NB4 (cell line): ENCODE measurements around the gene EPSTI1.

Experiments
- DNase-seq: peaks from one replicate; pipeline ENCODE4 v3.0.0; 2010; ENCODE audit warnings: low read depth
- H3K4me3 ChIP-seq: one replicate; pipeline ENCODE4 v1.5.1; 2011; ENCODE audit warnings: mild to moderate bottlenecking, low read depth, low read length, moderate library complexity
- MYC ChIP-seq: IDR thresholded peaks from 2 replicates; pipeline ENCODE4 v1.6.1; 2011; ENCODE audit warnings: low read depth, low read length
- POLR2A ChIP-seq: IDR thresholded peaks from 2 replicates; pipeline ENCODE4 v1.6.1; 2011; ENCODE audit warnings: mild to moderate bottlenecking; ENCODE audit not compliant: insufficient read length; ENCODE audit errors: extremely low read depth
- TF ChIP-seq, protein P1 (sequence below): IDR thresholded peaks from one replicate; pipeline ENCODE4 v1.5.1; 2012; ENCODE audit warnings: low read depth, low read length
- TF ChIP-seq, protein P2 (sequence below): IDR thresholded peaks from 2 replicates; pipeline ENCODE4 v1.6.1; 2011; ENCODE audit warnings: low read depth, low read length

EPSTI1 gene

DNA sequence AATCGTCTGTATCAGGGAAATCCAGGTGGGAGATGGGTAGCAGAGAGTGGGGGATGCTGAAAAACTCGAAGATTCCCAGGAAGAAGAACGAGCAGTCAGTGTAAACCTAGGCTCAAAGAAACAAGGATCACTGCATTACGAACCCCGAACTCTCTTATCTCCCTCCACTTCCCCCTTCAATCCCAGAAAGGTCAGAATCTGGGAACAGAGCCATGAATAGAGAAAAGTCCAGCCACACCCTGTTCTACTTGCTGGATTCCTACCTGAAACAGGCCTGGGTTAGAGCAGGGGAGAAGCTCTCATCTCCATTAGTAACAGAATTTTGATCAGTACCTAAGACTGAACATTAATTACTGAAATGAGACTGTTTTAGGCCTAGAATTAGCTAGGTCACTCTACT, 24.4 kb downstream of the EPSTI1 start:
- DNase-seq: no peak

DNA sequence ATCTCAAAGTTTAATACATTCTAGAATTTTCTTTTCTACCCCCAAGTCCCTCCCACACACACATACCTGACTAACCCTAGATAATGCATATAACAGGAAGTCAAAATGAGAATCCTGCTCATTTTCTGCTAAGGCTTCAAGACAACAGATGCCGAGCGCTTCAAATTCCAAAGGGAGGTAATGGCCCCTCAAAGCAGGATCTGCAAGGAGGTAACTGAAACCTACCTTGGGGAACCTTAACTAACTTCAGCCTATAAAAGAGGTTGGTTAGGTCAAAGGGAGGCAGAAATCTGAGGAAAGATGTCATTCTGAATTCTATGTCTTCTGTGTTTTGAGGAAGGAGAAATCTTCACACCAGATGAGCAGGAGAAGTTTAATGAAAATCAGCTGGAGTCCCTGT, 26.8 kb downstream of the EPSTI1 start:
- no peak overlapping the region for H3K4me3 ChIP-seq
- TF ChIP-seq, protein P1, sequence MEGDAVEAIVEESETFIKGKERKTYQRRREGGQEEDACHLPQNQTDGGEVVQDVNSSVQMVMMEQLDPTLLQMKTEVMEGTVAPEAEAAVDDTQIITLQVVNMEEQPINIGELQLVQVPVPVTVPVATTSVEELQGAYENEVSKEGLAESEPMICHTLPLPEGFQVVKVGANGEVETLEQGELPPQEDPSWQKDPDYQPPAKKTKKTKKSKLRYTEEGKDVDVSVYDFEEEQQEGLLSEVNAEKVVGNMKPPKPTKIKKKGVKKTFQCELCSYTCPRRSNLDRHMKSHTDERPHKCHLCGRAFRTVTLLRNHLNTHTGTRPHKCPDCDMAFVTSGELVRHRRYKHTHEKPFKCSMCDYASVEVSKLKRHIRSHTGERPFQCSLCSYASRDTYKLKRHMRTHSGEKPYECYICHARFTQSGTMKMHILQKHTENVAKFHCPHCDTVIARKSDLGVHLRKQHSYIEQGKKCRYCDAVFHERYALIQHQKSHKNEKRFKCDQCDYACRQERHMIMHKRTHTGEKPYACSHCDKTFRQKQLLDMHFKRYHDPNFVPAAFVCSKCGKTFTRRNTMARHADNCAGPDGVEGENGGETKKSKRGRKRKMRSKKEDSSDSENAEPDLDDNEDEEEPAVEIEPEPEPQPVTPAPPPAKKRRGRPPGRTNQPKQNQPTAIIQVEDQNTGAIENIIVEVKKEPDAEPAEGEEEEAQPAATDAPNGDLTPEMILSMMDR: no peak
- no peak for TF ChIP-seq MYC
- TF ChIP-seq, protein P2, sequence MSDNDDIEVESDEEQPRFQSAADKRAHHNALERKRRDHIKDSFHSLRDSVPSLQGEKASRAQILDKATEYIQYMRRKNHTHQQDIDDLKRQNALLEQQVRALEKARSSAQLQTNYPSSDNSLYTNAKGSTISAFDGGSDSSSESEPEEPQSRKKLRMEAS: no peak
- no peak for TF ChIP-seq POLR2A
- no peak for DNase-seq

More for the DNA sequence above, 24.4 kb downstream of the EPSTI1 start:
- no peak overlapping the region for H3K4me3 ChIP-seq
- TF ChIP-seq, protein P2: no peak
- TF ChIP-seq POLR2A (no peak), MYC (no peak)
- TF ChIP-seq, protein P1: no peak

DNA sequence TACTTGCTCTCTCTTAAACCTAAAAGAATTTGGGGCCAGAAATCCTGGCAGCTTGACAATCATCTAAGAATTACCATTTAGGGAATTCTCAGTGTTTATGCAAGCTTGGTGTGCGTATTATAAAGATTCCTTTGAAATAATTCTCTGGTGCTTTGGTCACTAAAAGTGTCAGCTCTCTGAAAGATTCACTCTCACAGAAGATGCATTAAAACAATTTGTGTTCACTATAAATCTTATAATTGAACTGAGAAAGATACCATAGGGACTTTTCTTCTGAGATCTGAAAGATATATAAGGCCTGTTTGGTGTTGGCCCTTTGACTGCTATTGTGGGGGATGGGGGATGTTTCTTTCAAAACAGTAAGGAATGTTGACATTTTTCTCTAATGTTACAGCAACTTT, 27.3 kb downstream of the EPSTI1 start:
- no peak overlapping the region for H3K4me3 ChIP-seq
- TF ChIP-seq MYC (no peak), POLR2A (no peak)
- TF ChIP-seq, protein P2: no peak
- TF ChIP-seq, protein P1: no peak
- DNase-seq: no peak

DNA sequence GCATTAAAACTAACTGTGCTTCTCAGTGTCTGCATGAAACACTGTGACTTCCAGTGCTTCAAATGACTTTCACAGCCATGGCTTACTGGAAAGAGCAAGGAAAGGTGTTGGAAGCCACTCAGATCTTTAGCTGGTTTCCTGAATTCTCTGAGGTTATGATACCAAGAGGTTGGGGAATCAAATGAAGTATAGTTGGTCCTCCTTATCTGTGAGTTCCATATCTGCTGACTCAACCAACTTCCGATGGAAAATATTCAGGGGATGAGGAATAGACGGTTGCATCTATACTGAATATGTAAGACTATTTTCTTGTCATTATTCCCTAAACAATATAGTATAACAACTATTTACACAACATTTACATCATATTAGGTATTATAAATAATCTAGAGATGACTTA, 32.4 kb downstream of the EPSTI1 start:
- H3K4me3 ChIP-seq: no peak overlapping the region
- no peak for DNase-seq
- TF ChIP-seq MYC (no peak), POLR2A (no peak)
- TF ChIP-seq, protein P1: no peak

DNA sequence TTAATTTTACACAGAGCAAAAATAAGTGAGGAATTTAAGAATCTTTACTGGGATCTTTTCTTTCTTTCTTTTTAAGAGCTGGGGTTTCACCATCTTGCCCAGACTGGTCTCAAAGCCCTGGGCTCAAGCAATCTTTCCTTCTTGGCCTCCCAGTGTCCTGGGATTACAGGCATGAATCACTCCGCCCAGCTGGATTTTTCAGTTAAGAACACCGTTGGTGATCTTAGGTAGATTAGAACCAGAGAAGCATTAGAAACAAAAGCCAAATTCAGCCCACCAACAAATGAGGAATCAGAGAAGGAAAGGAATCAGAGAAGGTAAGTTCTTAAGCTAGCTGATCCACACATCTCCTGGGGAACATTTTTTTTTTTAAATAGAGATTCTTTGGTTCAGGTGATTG, 34.2 kb downstream of the EPSTI1 start:
- no peak for DNase-seq
- no peak overlapping the region for H3K4me3 ChIP-seq
- TF ChIP-seq, protein P1: no peak
- TF ChIP-seq, protein P2: no peak
- TF ChIP-seq MYC (no peak), POLR2A (no peak)

DNA sequence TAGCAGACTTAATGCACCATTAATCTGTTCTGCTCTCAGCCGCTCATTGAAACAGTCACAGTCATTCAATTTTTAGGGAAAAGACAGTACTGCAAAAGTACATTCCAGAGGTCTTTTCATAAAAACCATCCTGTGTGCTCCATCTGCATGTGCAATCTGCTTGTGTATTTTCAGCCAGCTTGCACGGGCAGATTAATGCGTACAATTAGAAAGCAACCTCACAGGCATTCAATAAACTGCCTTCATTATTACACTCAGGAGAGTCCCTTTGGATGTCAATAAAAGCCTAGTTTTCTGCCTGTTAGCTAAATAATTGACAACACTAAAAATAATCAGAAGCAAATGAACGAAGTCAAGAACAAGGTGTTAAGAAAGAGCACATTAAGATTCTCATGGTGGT, 41.9 kb downstream of the EPSTI1 start:
- H3K4me3 ChIP-seq: no peak overlapping the region
- no peak for DNase-seq
- no peak for TF ChIP-seq MYC
- TF ChIP-seq POLR2A: no peak
- TF ChIP-seq, protein P1: no peak
- TF ChIP-seq, protein P2: no peak
